Cardiac septum (tissue), 1 donor: ENCODE data around the gene PCDHA12. TPM values are rescaled to one million over a fixed set of nuclear protein-coding genes. Genes with fewer than 3 reads are reported as not detected.

ENCODE experiments used
- DNase-seq: peaks from one replicate; pipeline ENCODE4 v3.0.0-alpha.2; 2020; ENCODE audit warnings: low spot score
- intact Hi-C: fragments of 100-400 bp; cut with DNase I; formaldehyde crosslinking; loops from one replicate; pipeline ENCODE4 v1.14.0; 2022
- total RNA-seq: library from RNA; stranded (reverse); fragmentation: NEBNext Ultra II Directional; extraction: Animal tissue kit (Norgen Biotek cat#: 25700); gene quantifications from one replicate; pipeline ENCODE4 v1.2.1, GENCODE V29; 2021
- donor health status: DM: no; HTN: no; CAD: no.

The PCDHA12 gene
- total RNA-seq, 1 donor from 2014 or later: 0.05 TPM

- intact Hi-C loops: loop anchor here (2.0 kb wide), 1 partner anchor 113 kb away; no protein-coding TSS in a partner anchor
Measured at GRCh38 chr5:140925806-140926442, 50.8 kb downstream of the PCDHA12 start, which contains the start of gene PCDHAC1. PCDHAC1 (plus strand) TSS chr5:140926299; CDS start chr5:140926893, 594 bp downstream.

GRCh38 chr5:140926443-140927227 is 51.5 kb downstream of the PCDHA12 start:
- no peak for DNase-seq
- intact Hi-C loops: loop anchor here (2.0 kb wide), 1 partner anchor 112 kb away; no protein-coding TSS in a partner anchor

More at GRCh38 chr5:140925806-140926442, 50.8 kb downstream of the PCDHA12 start, which contains the start of gene PCDHAC1:
- no peak for DNase-seq

GRCh38 chr5:140927228-140927573 is 52.1 kb downstream of the PCDHA12 start:
- intact Hi-C loops: loop anchor here (2.0 kb wide), 1 partner anchor 112 kb away; no protein-coding TSS in a partner anchor
- DNase-seq: no peak

Other genes with a start within 250 kb of the PCDHA12 start
- gene CD14, start 242.1 kb upstream of the PCDHA12 start, total RNA-seq: 29.6 TPM
- 3.6 TPM for gene TMCO6, start 235.9 kb upstream of the PCDHA12 start, total RNA-seq
- gene NDUFA2, start 227.7 kb upstream of the PCDHA12 start, total RNA-seq: 101 TPM
- 81.9 TPM for gene IK, start 227.5 kb upstream of the PCDHA12 start, total RNA-seq
- 12.0 TPM for gene WDR55, start 210.4 kb upstream of the PCDHA12 start, total RNA-seq
- gene DND1, start 201.7 kb upstream of the PCDHA12 start, total RNA-seq: 0.48 TPM
- gene HARS1, start 183.9 kb upstream of the PCDHA12 start, total RNA-seq: 37.8 TPM
- gene HARS2, start 183.9 kb upstream of the PCDHA12 start, total RNA-seq: 29.7 TPM
- gene ZMAT2, start 174.9 kb upstream of the PCDHA12 start, total RNA-seq: 36.4 TPM
- gene PCDHA1, start 89.2 kb upstream of the PCDHA12 start, total RNA-seq: 0.08 TPM
- gene PCDHA2, start 80.5 kb upstream of the PCDHA12 start, total RNA-seq: not detected
- 0.11 TPM for gene PCDHA3, start 74.3 kb upstream of the PCDHA12 start, total RNA-seq
- gene PCDHA4, start 68.2 kb upstream of the PCDHA12 start, total RNA-seq: 0.05 TPM
- gene PCDHA5, start 53.7 kb upstream of the PCDHA12 start, total RNA-seq: 0.11 TPM
- gene PCDHA6, start 47.3 kb upstream of the PCDHA12 start, total RNA-seq: 0.11 TPM
- gene PCDHA7, start 41.0 kb upstream of the PCDHA12 start, total RNA-seq: not detected
- not detected for gene PCDHA8, start 34.1 kb upstream of the PCDHA12 start, total RNA-seq
- gene PCDHA9, start 26.9 kb upstream of the PCDHA12 start, total RNA-seq: 0.03 TPM
- gene PCDHA10, start 19.4 kb upstream of the PCDHA12 start, total RNA-seq: 0.30 TPM
- gene PCDHA11, start 6.4 kb upstream of the PCDHA12 start, total RNA-seq: not detected
- not detected for gene PCDHA13, start 6.8 kb downstream of the PCDHA12 start, total RNA-seq
- gene PCDHAC1, start 51.0 kb downstream of the PCDHA12 start, total RNA-seq: 0.19 TPM
- 0.67 TPM for gene PCDHAC2, start 91.2 kb downstream of the PCDHA12 start, total RNA-seq
- not detected for gene PCDHB1, start 176.1 kb downstream of the PCDHA12 start, total RNA-seq
- 2.4 TPM for gene PCDHB2, start 219.3 kb downstream of the PCDHA12 start, total RNA-seq
- 1.4 TPM for gene PCDHB3, start 225.2 kb downstream of the PCDHA12 start, total RNA-seq
- gene PCDHB4, start 246.5 kb downstream of the PCDHA12 start, total RNA-seq: 1.3 TPM